ENCODE measurements around the gene CEBPG.

GRCh38 chr19:33334271-33334670, 39.2 kb upstream of the CEBPG start:
- TF ChIP-seq CTCF (IDR thresholded peaks at IDR 0.05; ENCODE audit: low read length) (no peak), EZH2 (optimal IDR thresholded peaks at IDR 0.05; ENCODE audit: low read depth, low read length) (no peak), EZH2phosphoT487 (IDR thresholded peaks at IDR 0.05; ENCODE audit: low read length) (no peak)

Data from MM.1S (cell line).